ENCODE results near the gene TMEM168. TPM values are rescaled to one million over a fixed set of nuclear protein-coding genes. Genes with fewer than 3 reads are reported as not detected.
"Not testable (repeated sequence)": the region's sequence is repeated elsewhere in the genome, so short reads cannot be mapped to it uniquely, and the experiment has no call there.

The TMEM168 gene
- total and polyA plus RNA-seq, 8 donors = 2.9 to 148 (median 10.7) TPM

GRCh38 chr7:112739436-112740180 is 50.6 kb downstream of the TMEM168 start:
- WGBS, 5 donors = 83 to 100% (median 95%) methylated on average over 1 to 3 of the region's 3 CpGs
- intact Hi-C loops (cut with DNase I; ENCODE audit: low total_unique reads) = no loop called here
- TF ChIP-seq POLR2AphosphoS5 (IDR thresholded peaks at IDR 0.05) (no peak), CTCF (IDR thresholded peaks at IDR 0.05) (no peak), EP300 (IDR thresholded peaks at IDR 0.05) (no peak), POLR2A (IDR thresholded peaks at IDR 0.05) (no peak)
- H3K27me3 ChIP-seq = no peaks in the 10 kb centered on the region
- H3K4me1 ChIP-seq = no peaks in the 10 kb centered on the region
- H3K27ac ChIP-seq = no peak overlapping the region
- no peaks in the 10 kb centered on the region for H3K36me3 ChIP-seq
- DNase-seq = no peak
- peaks cover 0 to 39% (median 23%) of the 10 kb centered on the region in 4 donors for H3K9me3 ChIP-seq
- no peak overlapping the region for H3K4me3 ChIP-seq

- intact Hi-C loops (cut with DNase I; ENCODE audit: low total_unique reads) = no loop called here
- 93 to 100% (median 96%) methylated on average over 1 of the region's 1 CpG for WGBS, 5 donors
- H3K27me3 ChIP-seq = no peaks in the 10 kb centered on the region
- no peaks in the 10 kb centered on the region for H3K4me1 ChIP-seq
- H3K36me3 ChIP-seq = no peaks in the 10 kb centered on the region
- no peak overlapping the region for H3K4me3 ChIP-seq
- H3K9me3 ChIP-seq = peaks cover 6 to 55% (median 43%) of the 10 kb centered on the region in 4 donors
- no peak for DNase-seq
- no peak overlapping the region for H3K27ac ChIP-seq
- TF ChIP-seq POLR2A (IDR thresholded peaks at IDR 0.05) = no peak
- no peak for TF ChIP-seq EP300 (IDR thresholded peaks at IDR 0.05)
- no peak for TF ChIP-seq POLR2AphosphoS5 (IDR thresholded peaks at IDR 0.05)
- TF ChIP-seq CTCF (IDR thresholded peaks at IDR 0.05) = no peak
Measured at GRCh38 chr7:112735261-112735660, 54.9 kb downstream of the TMEM168 start.

GRCh38 chr7:112731324-112731723 is 58.9 kb downstream of the TMEM168 start:
- WGBS, 5 donors = 90 to 98% (median 92%) methylated on average over 2 of the region's 2 CpGs
- DNase-seq; H3K4me1 ChIP-seq; H3K27me3 ChIP-seq; intact Hi-C loops (cut with DNase I; ENCODE audit: low total_unique reads); H3K4me3 ChIP-seq; H3K27ac ChIP-seq; H3K36me3 ChIP-seq: not testable (repeated sequence)
- H3K9me3 ChIP-seq = peaks cover 6 to 61% (median 50%) of the 10 kb centered on the region in 4 donors

GRCh38 chr7:112726076-112726475 is 64.1 kb downstream of the TMEM168 start:
- no peak for DNase-seq
- TF ChIP-seq POLR2AphosphoS5 (IDR thresholded peaks at IDR 0.05) (no peak), EP300 (IDR thresholded peaks at IDR 0.05) (no peak), CTCF (IDR thresholded peaks at IDR 0.05) (no peak), POLR2A (IDR thresholded peaks at IDR 0.05) (no peak)
- no peaks in the 10 kb centered on the region for H3K36me3 ChIP-seq
- H3K9me3 ChIP-seq = peaks cover 0 to 40% (median 17%) of the 10 kb centered on the region in 4 donors
- H3K4me3 ChIP-seq = no peak overlapping the region
- no peaks in the 10 kb centered on the region for H3K4me1 ChIP-seq
- no peak overlapping the region for H3K27ac ChIP-seq
- H3K27me3 ChIP-seq = no peaks in the 10 kb centered on the region
- intact Hi-C loops (cut with DNase I; ENCODE audit: low total_unique reads) = no loop called here
- 43 to 70% (median 50%) methylated on average over 3 of the region's 3 CpGs for WGBS, 5 donors

GRCh38 chr7:112723416-112723815 is 66.8 kb downstream of the TMEM168 start:
- intact Hi-C loops (cut with DNase I; ENCODE audit: low total_unique reads) = no loop called here
- no peak overlapping the region for H3K27ac ChIP-seq
- H3K4me3 ChIP-seq = no peak overlapping the region
- H3K4me1 ChIP-seq = no peaks in the 10 kb centered on the region
- no peaks in the 10 kb centered on the region for H3K27me3 ChIP-seq
- no peak for DNase-seq
- TF ChIP-seq POLR2A (IDR thresholded peaks at IDR 0.05) = no peak
- TF ChIP-seq EP300 (IDR thresholded peaks at IDR 0.05) = no peak
- no peak for TF ChIP-seq POLR2AphosphoS5 (IDR thresholded peaks at IDR 0.05)
- TF ChIP-seq CTCF (IDR thresholded peaks at IDR 0.05) = no peak
- WGBS, 5 donors = 64 to 86% (median 76%) methylated on average over 4 of the region's 4 CpGs
- no peaks in the 10 kb centered on the region for H3K36me3 ChIP-seq
- peaks cover 0 to 27% (median 9%) of the 10 kb centered on the region in 4 donors for H3K9me3 ChIP-seq
